ENCODE results near the gene OTUD7B.

Gene OTUD7B

DNA sequence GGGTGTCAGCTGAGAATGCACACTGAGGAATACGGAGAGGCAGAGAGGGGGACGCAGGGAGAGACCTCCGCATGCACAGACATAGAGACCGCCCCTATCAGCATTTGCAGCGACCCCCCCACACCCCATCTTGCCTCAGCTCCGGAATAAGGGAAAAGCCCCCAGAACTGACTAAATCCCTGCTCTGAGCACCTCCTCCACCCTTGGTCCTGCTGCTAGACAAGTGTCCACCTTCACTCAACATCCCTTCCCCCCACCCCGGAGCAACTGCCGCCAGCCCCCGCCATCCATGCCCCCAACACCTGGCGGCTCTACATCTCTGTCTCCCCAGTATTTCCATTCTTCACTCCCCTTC lies 93.7 kb downstream of the OTUD7B start:
- no peak for DNase-seq (ENCODE audit: low spot score)

GRCh38 chr1:149916193-149916897 lies 94.2 kb downstream of the OTUD7B start:
- no peak for DNase-seq (ENCODE audit: low spot score)

DNA sequence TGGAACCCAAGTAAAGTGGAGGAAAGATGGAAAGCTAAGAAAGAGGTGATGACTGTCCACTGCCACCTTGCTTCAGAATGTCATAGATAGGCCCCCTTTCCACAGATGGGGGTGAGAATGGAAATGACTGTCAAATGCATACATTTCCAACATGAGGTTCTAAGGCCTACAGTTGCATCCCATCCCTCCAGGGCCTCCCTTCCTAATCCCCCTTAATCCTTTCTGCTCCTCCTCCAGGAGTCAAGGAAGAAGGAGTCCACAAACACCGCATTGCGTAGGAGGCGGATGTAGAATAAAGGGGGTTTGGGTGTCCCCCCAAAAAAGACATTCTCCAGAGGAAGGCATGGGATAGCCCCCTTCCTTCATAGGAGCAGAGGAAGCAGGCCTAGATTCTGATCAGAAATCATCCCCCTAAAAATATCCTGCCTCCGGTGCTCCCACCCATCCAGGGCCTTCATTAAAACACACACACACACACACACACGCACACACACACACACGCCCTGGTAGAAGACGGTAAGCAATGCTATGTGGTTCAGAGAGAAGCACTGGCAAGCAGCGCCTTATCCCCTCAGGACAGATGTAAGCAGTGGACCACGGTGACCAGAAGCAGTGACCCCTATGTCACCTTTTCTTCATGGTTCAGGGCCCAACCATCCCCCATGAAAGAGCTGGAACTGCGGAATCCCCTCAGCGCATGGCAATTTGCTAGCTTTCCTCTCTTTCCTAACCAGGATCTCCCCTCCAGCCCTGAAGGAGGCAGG lies 94.9 kb downstream of the OTUD7B start:
- no peak for DNase-seq (ENCODE audit: low spot score)

GRCh38 chr1:149914545-149914944 lies 96.0 kb downstream of the OTUD7B start:
- DNase-seq (ENCODE audit: low spot score): no peak

GRCh38 chr1:149906570-149907075 lies 103.9 kb downstream of the OTUD7B start:
- DNase-seq (ENCODE audit: low spot score): no peak

DNA sequence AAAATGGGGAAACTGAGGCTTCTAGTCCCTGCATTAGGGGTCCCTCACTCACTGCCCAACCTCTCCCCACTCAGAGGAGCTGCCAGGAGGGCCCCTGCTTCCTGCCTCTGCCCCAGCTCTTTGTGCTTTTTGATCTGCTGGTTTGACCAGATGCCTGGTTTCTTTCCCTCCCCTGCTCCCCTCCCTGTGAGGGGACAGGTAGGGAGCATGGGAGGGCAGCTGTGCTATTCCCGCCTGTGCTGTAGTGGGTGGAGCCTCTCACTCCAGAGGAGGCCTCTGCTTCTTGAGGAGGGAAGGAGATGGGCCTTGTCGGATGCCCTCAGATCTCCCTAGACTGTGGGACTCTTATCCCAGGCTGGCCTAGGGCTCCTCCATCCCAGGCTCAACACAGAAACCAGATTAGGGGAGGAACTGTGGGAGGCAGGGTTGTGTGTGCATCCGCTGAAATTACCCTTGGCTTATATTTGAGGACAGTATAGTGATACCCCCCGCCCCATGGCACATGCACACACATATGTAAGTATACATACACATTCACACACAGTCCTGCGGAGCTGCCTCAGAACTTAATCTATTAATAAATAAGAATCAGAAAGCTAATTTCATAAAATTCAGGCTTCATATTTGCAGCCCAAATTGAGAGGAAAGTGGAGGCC lies 106.6 kb downstream of the OTUD7B start:
- DNase-seq (ENCODE audit: low spot score): no peak

DNA sequence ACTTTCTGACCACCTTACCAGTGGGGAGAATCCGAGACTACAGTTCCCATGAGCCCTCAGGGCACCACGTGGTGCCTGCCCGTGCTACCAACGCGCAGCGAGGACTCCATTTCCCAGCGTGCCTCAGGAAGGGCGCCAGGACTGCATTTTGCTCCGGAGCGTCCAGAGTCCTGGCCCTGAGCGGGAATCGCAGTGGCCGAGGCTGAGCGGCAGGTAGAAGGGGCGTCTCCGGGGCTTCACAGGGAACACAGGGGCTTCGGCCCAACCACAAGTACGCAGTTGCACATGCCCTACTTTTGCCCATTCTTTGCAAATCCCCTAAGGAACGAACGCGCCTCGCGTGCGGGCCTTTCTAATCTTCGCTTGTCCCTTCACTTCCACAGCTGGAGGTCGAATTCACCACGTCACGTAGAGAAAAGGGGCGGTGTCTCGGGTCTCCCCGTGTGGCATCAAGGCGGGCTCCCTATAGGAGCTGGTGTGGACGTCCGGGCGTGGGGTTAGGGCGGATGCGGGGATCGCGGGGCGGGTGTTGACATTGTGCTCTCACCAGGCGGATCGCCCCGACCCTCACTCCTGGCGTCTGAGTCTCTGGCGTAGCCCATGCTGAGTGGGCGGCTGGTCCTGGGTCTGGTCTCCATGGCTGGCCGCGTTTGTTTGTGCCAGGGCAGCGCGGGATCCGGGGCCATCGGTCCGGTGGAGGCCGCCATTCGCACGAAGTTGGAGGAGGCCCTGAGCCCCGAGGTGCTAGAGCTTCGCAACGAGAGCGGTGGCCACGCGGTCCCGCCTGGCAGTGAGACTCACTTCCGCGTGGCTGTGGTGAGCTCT lies 110.9 kb downstream of the OTUD7B start, which contains the start of gene BOLA1:
Gene BOLA1 (plus strand): TSS at position 109 of the 825 bp plus-strand sequence. CDS start 492 bp downstream, at position 601.
- DNase-seq (ENCODE audit: low spot score): peak; percentile 91

DNA sequence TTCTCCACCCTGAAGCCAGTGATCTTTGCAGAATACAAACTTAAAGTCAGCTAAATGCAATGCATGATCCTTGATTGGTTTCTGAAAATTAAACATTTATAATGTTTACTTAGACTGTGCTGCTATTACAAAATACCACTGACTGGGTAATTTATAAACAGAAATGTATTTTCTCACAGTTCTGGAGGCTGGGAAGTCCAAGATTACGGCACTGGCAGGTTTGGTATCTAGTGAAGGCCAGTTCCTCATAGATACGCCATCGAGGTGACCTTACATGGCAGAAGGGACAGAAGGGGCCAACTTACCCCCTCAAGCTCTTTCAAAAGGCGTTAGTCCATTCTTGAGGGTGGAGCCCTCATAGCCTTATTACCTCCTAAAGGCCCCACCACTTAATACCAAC lies 114.0 kb downstream of the OTUD7B start:
- no peak for DNase-seq (ENCODE audit: low spot score)

GRCh38 chr1:149888999-149889289 lies 121.6 kb downstream of the OTUD7B start:
- no peak for DNase-seq (ENCODE audit: low spot score)

GRCh38 chr1:149888247-149888998 lies 122.1 kb downstream of the OTUD7B start:
- DNase-seq (ENCODE audit: low spot score): peak; percentile 50

Data from HuH-7.5 (cell line).